IPS-15b (cell line): ENCODE results near the gene SLC9A4.

Experiments used
- H3K27me3 ChIP-seq: one replicate; pipeline ENCODE4 v1.6.1; 2013; ENCODE audit warnings: low read length; ENCODE audit not compliant: control insufficient read depth, insufficient read depth
- H3K36me3 ChIP-seq: one replicate; pipeline ENCODE4 v1.6.1; 2013; ENCODE audit warnings: low read length; ENCODE audit not compliant: control insufficient read depth, insufficient read depth
- H3K4me1 ChIP-seq: one replicate; pipeline ENCODE4 v1.6.1; 2013; ENCODE audit warnings: mild to moderate bottlenecking, low read length; ENCODE audit not compliant: control insufficient read depth, insufficient read depth
- H3K4me3 ChIP-seq: one replicate; pipeline ENCODE4 v1.5.1; 2013; ENCODE audit warnings: low read depth, low read length
- H3K9ac ChIP-seq: one replicate; pipeline ENCODE4 v1.6.1; 2013; ENCODE audit warnings: low read depth, mild to moderate bottlenecking, low read length
- H3K9me3 ChIP-seq: one replicate; pipeline ENCODE4 v1.6.1; 2013; ENCODE audit warnings: mild to moderate bottlenecking, low read length; ENCODE audit not compliant: control insufficient read depth, insufficient read depth

SLC9A4 gene

DNA sequence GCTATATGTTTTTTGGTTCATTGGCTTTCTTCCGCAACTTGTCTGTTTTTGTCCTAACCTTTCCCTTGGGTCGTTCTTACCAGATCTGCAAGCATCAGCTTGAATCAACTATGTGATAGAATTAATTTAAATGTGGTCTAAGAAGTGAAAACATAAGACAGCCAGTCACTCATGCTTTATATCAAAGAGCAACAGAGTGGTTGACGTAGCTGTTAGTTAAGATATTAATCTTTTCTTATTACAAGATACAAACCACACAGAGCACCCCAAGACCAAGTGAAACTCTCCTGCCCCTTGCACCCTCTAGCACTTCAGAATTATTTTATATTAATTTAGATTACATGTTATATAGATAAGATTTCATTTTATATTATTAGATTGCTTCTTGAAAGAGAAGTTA is 34.9 kb upstream of the SLC9A4 start:
- no peak overlapping the region for H3K9ac ChIP-seq
- no peaks in the 10 kb centered on the region for H3K36me3 ChIP-seq
- no peak overlapping the region for H3K4me3 ChIP-seq

GRCh38 chr2:102438578-102438977 is 34.4 kb upstream of the SLC9A4 start:
- no peaks in the 10 kb centered on the region for H3K4me1 ChIP-seq
- no peak overlapping the region for H3K4me3 ChIP-seq
- H3K27me3 ChIP-seq, result no peaks in the 10 kb centered on the region
- no peaks in the 10 kb centered on the region for H3K9me3 ChIP-seq
- no peak overlapping the region for H3K9ac ChIP-seq
- no peaks in the 10 kb centered on the region for H3K36me3 ChIP-seq

More for the DNA sequence above, 34.9 kb upstream of the SLC9A4 start:
- H3K27me3 ChIP-seq, result no peaks in the 10 kb centered on the region
- no peaks in the 10 kb centered on the region for H3K4me1 ChIP-seq
- no peaks in the 10 kb centered on the region for H3K9me3 ChIP-seq

- Histone ChIP-seq H3K9me3 (no peaks in the 10 kb centered on the region), H3K27me3 (no peaks in the 10 kb centered on the region), H3K9ac (no peak overlapping the region), H3K4me3 (no peak overlapping the region), H3K4me1 (no peaks in the 10 kb centered on the region), H3K36me3 (no peaks in the 10 kb centered on the region)
Measured at GRCh38 chr2:102439065-102439695, 33.8 kb upstream of the SLC9A4 start.

GRCh38 chr2:102442967-102443828 is 29.8 kb upstream of the SLC9A4 start:
- Histone ChIP-seq H3K27me3 (no peaks in the 10 kb centered on the region), H3K9me3 (no peaks in the 10 kb centered on the region), H3K36me3 (no peaks in the 10 kb centered on the region), H3K9ac (no peak overlapping the region), H3K4me3 (no peak overlapping the region), H3K4me1 (no peaks in the 10 kb centered on the region)

GRCh38 chr2:102444233-102444632 is 28.8 kb upstream of the SLC9A4 start:
- Histone ChIP-seq H3K36me3 (no peaks in the 10 kb centered on the region), H3K4me1 (no peaks in the 10 kb centered on the region), H3K9ac (no peak overlapping the region), H3K4me3 (no peak overlapping the region), H3K9me3 (no peaks in the 10 kb centered on the region), H3K27me3 (no peaks in the 10 kb centered on the region)

GRCh38 chr2:102446936-102447335 is 26.1 kb upstream of the SLC9A4 start:
- Histone ChIP-seq H3K4me3 (no peak overlapping the region), H3K4me1 (no peaks in the 10 kb centered on the region), H3K9me3 (no peaks in the 10 kb centered on the region), H3K36me3 (no peaks in the 10 kb centered on the region), H3K27me3 (no peaks in the 10 kb centered on the region), H3K9ac (no peak overlapping the region)

DNA sequence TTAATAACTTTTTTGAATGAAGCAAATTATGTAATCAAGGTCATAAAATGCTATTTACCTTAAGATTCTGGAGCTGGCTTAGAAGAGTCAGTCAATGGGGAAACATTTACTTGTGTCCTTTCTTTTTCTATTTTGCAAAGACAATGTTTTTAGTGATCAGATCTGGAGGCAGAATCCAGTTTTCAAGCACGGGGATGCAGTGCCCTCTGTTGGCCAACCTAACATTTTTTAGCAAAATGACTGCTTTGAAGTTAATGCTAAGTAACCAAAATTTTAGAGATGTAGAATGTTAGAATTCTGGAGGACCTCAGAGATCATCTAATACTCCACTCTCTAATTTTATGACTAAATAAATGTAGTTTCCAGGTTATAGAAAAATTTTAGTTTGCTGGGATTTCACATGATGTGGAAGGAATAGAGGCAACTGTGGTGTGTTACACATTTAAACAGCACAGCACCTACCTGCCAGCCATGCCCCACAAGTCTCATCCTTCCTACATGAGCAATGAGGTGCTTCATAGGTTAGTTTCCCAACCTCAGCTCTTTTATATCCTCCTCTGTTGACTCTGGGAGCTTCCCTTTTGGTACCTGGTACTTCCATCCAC is 23.6 kb upstream of the SLC9A4 start:
- no peaks in the 10 kb centered on the region for H3K36me3 ChIP-seq
- no peaks in the 10 kb centered on the region for H3K9me3 ChIP-seq
- no peaks in the 10 kb centered on the region for H3K27me3 ChIP-seq
- H3K4me3 ChIP-seq, result no peak overlapping the region
- no peak overlapping the region for H3K9ac ChIP-seq
- no peaks in the 10 kb centered on the region for H3K4me1 ChIP-seq

- H3K9me3 ChIP-seq, result no peaks in the 10 kb centered on the region
- no peaks in the 10 kb centered on the region for H3K4me1 ChIP-seq
- no peaks in the 10 kb centered on the region for H3K36me3 ChIP-seq
- H3K27me3 ChIP-seq, result no peaks in the 10 kb centered on the region
- no peak overlapping the region for H3K4me3 ChIP-seq
- no peak overlapping the region for H3K9ac ChIP-seq
Measured at GRCh38 chr2:102451968-102452367, 21.1 kb upstream of the SLC9A4 start.

GRCh38 chr2:102453501-102453900 is 19.5 kb upstream of the SLC9A4 start:
- Histone ChIP-seq H3K4me1 (no peaks in the 10 kb centered on the region), H3K4me3 (no peak overlapping the region), H3K9ac (no peak overlapping the region), H3K27me3 (no peaks in the 10 kb centered on the region), H3K9me3 (no peaks in the 10 kb centered on the region), H3K36me3 (no peaks in the 10 kb centered on the region)

DNA sequence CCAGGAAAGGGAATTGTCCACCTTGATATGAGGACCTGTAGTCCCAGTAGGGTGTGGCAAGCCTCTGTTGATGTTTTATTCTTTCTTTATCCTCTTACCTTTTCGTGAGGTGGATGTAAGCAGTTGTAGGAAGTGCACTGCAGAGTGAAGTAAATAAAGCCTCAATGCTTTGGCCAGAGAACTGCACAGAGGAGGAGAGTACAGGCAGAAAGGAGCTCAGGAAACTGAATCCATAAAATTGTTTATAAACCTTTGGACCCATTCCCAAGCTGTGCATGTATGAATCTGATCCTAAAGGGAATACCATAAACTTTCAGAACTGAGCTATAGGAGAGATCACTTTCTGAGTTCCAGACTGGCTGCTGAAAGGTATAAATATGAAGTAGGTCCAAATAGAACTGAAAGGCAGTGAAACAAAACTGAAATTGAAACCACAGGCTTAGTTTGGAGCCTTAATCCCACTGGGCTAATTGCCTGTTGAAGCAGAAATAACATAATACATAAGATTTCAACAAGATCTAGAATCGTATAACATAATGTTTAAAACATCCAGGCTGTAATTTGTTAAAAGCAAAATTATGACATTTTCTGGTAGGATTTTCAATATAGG is 17.9 kb upstream of the SLC9A4 start:
- Histone ChIP-seq H3K4me3 (no peak overlapping the region), H3K27me3 (no peaks in the 10 kb centered on the region), H3K9ac (no peak overlapping the region), H3K9me3 (no peaks in the 10 kb centered on the region), H3K36me3 (no peaks in the 10 kb centered on the region), H3K4me1 (no peaks in the 10 kb centered on the region)

- H3K36me3 ChIP-seq, result no peaks in the 10 kb centered on the region
- H3K4me1 ChIP-seq, result no peaks in the 10 kb centered on the region
- H3K27me3 ChIP-seq, result no peaks in the 10 kb centered on the region
- H3K4me3 ChIP-seq, result no peak overlapping the region
- no peak overlapping the region for H3K9ac ChIP-seq
- no peaks in the 10 kb centered on the region for H3K9me3 ChIP-seq
Measured at GRCh38 chr2:102460467-102460866, 12.6 kb upstream of the SLC9A4 start.
